PC-9 (cell line): ENCODE data around the gene PBXIP1.

Source experiments
- CTCF ChIP-seq: fragments of 200-600 bp; sonication (generic); conservative IDR thresholded peaks from 2 replicates; pipeline ENCODE4 v1.6.1; 2017; ENCODE audit warnings: mixed run types, antibody characterized with exemption, mild to moderate bottlenecking, moderate library complexity
- EZH2 ChIP-seq: fragments of 200-600 bp; sonication (generic); IDR thresholded peaks from 2 replicates; pipeline ENCODE4 v1.8.0; 2017; ENCODE audit warnings: antibody characterized with exemption, low read depth

GRCh38 chr1:154943649-154944400, 12.1 kb downstream of the PBXIP1 start:
- TF ChIP-seq EZH2, result no peak
- TF ChIP-seq CTCF, result peak; percentile 84
